ENCODE results near the gene KCNJ1. TPM values are rescaled to one million over a fixed set of nuclear protein-coding genes. Genes with fewer than 3 reads are reported as not detected.

The KCNJ1 gene
- total RNA-seq, 1 experiment from 2014 or later, result not detected

GRCh38 chr11:128806506-128807261 is 60.4 kb downstream of the KCNJ1 start:
- no peak for DNase-seq (ENCODE audit: low spot score)
- in situ Hi-C loops (cut with HindIII; ENCODE audit: low sequenced_read_pairs), result no loop called here

GRCh38 chr11:128804481-128804880 is 62.6 kb downstream of the KCNJ1 start:
- DNase-seq (ENCODE audit: low spot score), result no peak
- in situ Hi-C loops (cut with HindIII; ENCODE audit: low sequenced_read_pairs), result no loop called here

- DNase-seq (ENCODE audit: low spot score), result no peak
- in situ Hi-C loops (cut with HindIII; ENCODE audit: low sequenced_read_pairs), result no loop called here
Observed at GRCh38 chr11:128803449-128804245, 63.4 kb downstream of the KCNJ1 start.

GRCh38 chr11:128803011-128803410 is 64.1 kb downstream of the KCNJ1 start:
- no peak for DNase-seq (ENCODE audit: low spot score)
- in situ Hi-C loops (cut with HindIII; ENCODE audit: low sequenced_read_pairs), result no loop called here

GRCh38 chr11:128802358-128802981 is 64.6 kb downstream of the KCNJ1 start:
- DNase-seq (ENCODE audit: low spot score), result no peak
- in situ Hi-C loops (cut with HindIII; ENCODE audit: low sequenced_read_pairs), result no loop called here

- DNase-seq (ENCODE audit: low spot score), result no peak
- in situ Hi-C loops (cut with HindIII; ENCODE audit: low sequenced_read_pairs), result no loop called here
Observed at GRCh38 chr11:128800871-128801417, 66.2 kb downstream of the KCNJ1 start.

GRCh38 chr11:128796270-128796669 is 70.8 kb downstream of the KCNJ1 start:
- DNase-seq (ENCODE audit: low spot score), result no peak
- in situ Hi-C loops (cut with HindIII; ENCODE audit: low sequenced_read_pairs), result no loop called here

- peak; percentile 22 for DNase-seq (ENCODE audit: low spot score)
Observed at GRCh38 chr11:128790196-128790595, 76.9 kb downstream of the KCNJ1 start.

GRCh38 chr11:128789497-128790150 is 77.5 kb downstream of the KCNJ1 start:
- in situ Hi-C loops (cut with HindIII; ENCODE audit: low sequenced_read_pairs), result no loop called here
- no peak for DNase-seq (ENCODE audit: low spot score)

More at GRCh38 chr11:128790196-128790595, 76.9 kb downstream of the KCNJ1 start:
- in situ Hi-C loops (cut with HindIII; ENCODE audit: low sequenced_read_pairs), result no loop called here

Other genes starting within 250 kb of the KCNJ1 start
- gene FLI1, start 173.2 kb downstream of the KCNJ1 start, total RNA-seq (2014; rRNA removed; shearing (Covaris generic)), result 0.03 TPM in 1 of 2 replicates, not detected in the other
- not detected in 2 replicates for gene KCNJ5, start 24.1 kb upstream of the KCNJ1 start, total RNA-seq (2014; rRNA removed; shearing (Covaris generic))
- not detected in 2 replicates for gene TP53AIP1, start 75.6 kb upstream of the KCNJ1 start, total RNA-seq (2014; rRNA removed; shearing (Covaris generic))